ENCODE measurements around the gene HRH1. TPM values are rescaled to one million over a fixed set of nuclear protein-coding genes. Genes with fewer than 3 reads are reported as not detected.
"Not testable (repeated sequence)": the region's sequence is repeated elsewhere in the genome, so short reads cannot be mapped to it uniquely, and the experiment has no call there.

Gene HRH1
- total RNA-seq, 4 donors from 2014 or later: 3.6 to 27.7 (median 6.1) TPM

GRCh38 chr3:11172096-11172690 is 17.9 kb downstream of the HRH1 start:
- TF ChIP-seq CTCF (IDR thresholded peaks at IDR 0.05): no peak
- no peak for DNase-seq (ENCODE audit: low spot score)
- no peak for ATAC-seq (ENCODE audit: low FRiP score)

- ATAC-seq (ENCODE audit: low FRiP score) (no peak), DNase-seq (ENCODE audit: low spot score) (no peak)
- TF ChIP-seq CTCF (IDR thresholded peaks at IDR 0.05): no peak
Measured at GRCh38 chr3:11173828-11174465, 19.7 kb downstream of the HRH1 start.

GRCh38 chr3:11178421-11178820 is 24.1 kb downstream of the HRH1 start:
- no peak for ATAC-seq (ENCODE audit: low FRiP score)
- no peak for DNase-seq (ENCODE audit: low spot score)
- no peak for TF ChIP-seq CTCF (IDR thresholded peaks at IDR 0.05)

- not testable (repeated sequence) for ATAC-seq (ENCODE audit: low FRiP score)
Measured at GRCh38 chr3:11184328-11184969, 30.2 kb downstream of the HRH1 start.

GRCh38 chr3:11185144-11185543 is 30.9 kb downstream of the HRH1 start:
- DNase-seq (ENCODE audit: low spot score): no peak
- no peak for TF ChIP-seq CTCF (IDR thresholded peaks at IDR 0.05)
- no peak for ATAC-seq (ENCODE audit: low FRiP score)

More at GRCh38 chr3:11184328-11184969, 30.2 kb downstream of the HRH1 start:
- not testable (repeated sequence) for DNase-seq (ENCODE audit: low spot score)

- ATAC-seq (ENCODE audit: low FRiP score): peak; percentile 80
- DNase-seq (ENCODE audit: low spot score): peak; percentile 55
- no peak for TF ChIP-seq CTCF (IDR thresholded peaks at IDR 0.05)
Measured at GRCh38 chr3:11185564-11186317, 31.4 kb downstream of the HRH1 start.

- no peak for ATAC-seq (ENCODE audit: low FRiP score)
- no peak for TF ChIP-seq CTCF (IDR thresholded peaks at IDR 0.05)
- DNase-seq (ENCODE audit: low spot score): no peak
Measured at GRCh38 chr3:11186318-11186692, 32.0 kb downstream of the HRH1 start.

Data from omental fat pad (tissue), 4 donors.